Motor neuron (in vitro differentiated cells): Measurements from ENCODE around the gene SNX10. TPM values are rescaled to one million over a fixed set of nuclear protein-coding genes. Genes with fewer than 3 reads are reported as not detected.
A peak's percentile ranks its signal among the peaks of the same experiment; 100 is the strongest.

ENCODE experiments used
- ATAC-seq, 8 experiments: fragments of 200-7000 bp; cut with Tn5 transposase; replicated peaks in 6 of 8; 2 replicates each; pipeline ENCODE4 v1.8.0; 2021; ENCODE audit warnings: mild to moderate bottlenecking in 8 of 8, moderate library complexity in 8 of 8
- H3K27ac ChIP-seq, 2 donors: fragments of 250-450 bp; sonication (Bioruptor Pico); 2 replicates each; pipeline ENCODE4 v1.9.0; 2021; ENCODE audit warnings: antibody characterized with exemption in 2 of 2, mild to moderate bottlenecking in 2 of 2, moderate library complexity in 1 of 2
- H3K4me1 ChIP-seq, 2 donors: fragments of 250-450 bp; sonication (Bioruptor Pico); replicated peaks in 1 of 2; 2 replicates each; pipeline ENCODE4 v1.6.1; 2021; ENCODE audit warnings: antibody characterized with exemption in 2 of 2, mild to moderate bottlenecking in 2 of 2, moderate library complexity in 1 of 2
- H3K4me3 ChIP-seq, 5 donors: fragments of 250-450 bp; sonication (Bioruptor Pico); 2 replicates each; pipeline ENCODE4 v1.9.0; 2021; ENCODE audit warnings: antibody characterized with exemption in 5 of 5, mild to moderate bottlenecking in 5 of 5, moderate library complexity in 4 of 5
- WGBS, 10 experiments: fragments of 450-650 bp; shearing (Covaris generic); methylation state at CpG; one replicate each; pipeline ENCODE4 v1.0.0; 2022; 5-methylcytosine and 5-hydroxymethylcytosine counted together
- in situ Hi-C, 9 experiments: fragments of 400-800 bp; cut with MboI; loops; one replicate each; pipeline ENCODE4 v1.15.0; 2021; ENCODE audit warnings: low sequenced_read_pairs in 9 of 9, low pct_unique_long_range_greater_than_20kb in 2 of 9; ENCODE audit not compliant: unreplicated experiment in 9 of 9
- total RNA-seq, 8 experiments: library from RNA; unstranded; fragments of 300-600 nt; gene quantifications; 2 replicates each; pipeline versions ENCODE4 v1.2.3 to v1.2.4, GENCODE V29; 2022

Gene SNX10
- total RNA-seq, 8 experiments from 2014 or later: 0.87 to 37.4 (median 17.5) TPM

DNA sequence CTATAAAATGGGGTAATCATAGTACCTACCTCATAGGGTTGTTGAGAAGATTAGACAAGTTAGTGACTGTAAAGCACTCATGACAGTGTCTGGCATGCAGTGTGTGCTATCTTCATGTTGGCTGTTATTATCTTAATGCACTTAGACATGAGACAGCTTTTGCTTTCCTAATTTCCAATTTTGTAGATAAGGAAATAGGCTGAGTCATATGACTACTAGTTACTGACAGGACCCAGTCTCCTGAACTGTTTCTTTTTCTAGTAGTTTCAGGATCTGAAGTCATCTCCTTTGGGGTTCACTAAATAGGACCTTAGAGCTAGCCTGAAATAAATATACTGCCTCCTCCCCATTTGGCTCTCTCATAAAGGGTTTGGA, 74.2 kb downstream of the SNX10 start:
- in situ Hi-C loops: loop anchor here (5.0 to 25.0 kb wide), 9 partner anchors 271 to 796 kb away; partner anchors contain the start of genes HOXA10 (in 3 of the 9), HOXA3 (in 3 of the 9), HOXA7 (in 3 of the 9) and HOXA9 (in 3 of the 9)
- Histone ChIP-seq H3K4me1 (peaks cover 7 to 26% of the 10 kb centered on the region in 2 donors), H3K4me3 (no peak overlapping the region), H3K27ac (no peak overlapping the region)
- ATAC-seq: no peak

- H3K27ac ChIP-seq: no peak overlapping the region
- peaks cover 7 to 26% of the 10 kb centered on the region in 2 donors for H3K4me1 ChIP-seq
- H3K4me3 ChIP-seq: no peak overlapping the region
- in situ Hi-C loops: loop anchor here (5.0 to 25.0 kb wide), 9 partner anchors 272 to 795 kb away; partner anchors contain the start of genes HOXA10 (in 3 of the 9), HOXA3 (in 3 of the 9), HOXA7 (in 3 of the 9) and HOXA9 (in 3 of the 9)
- WGBS, 10 experiments: 20 to 92% (median 90%) methylated on average over 1 to 4 of the region's 6 CpGs; no CpG with 5 or more reads in 3 of the 10 experiments
- no peak for ATAC-seq
Measured at GRCh38 chr7:26367219-26367711, 75.6 kb downstream of the SNX10 start.

GRCh38 chr7:26368542-26368941, 76.9 kb downstream of the SNX10 start:
- no peak overlapping the region for H3K4me3 ChIP-seq
- 36 to 94% (median 66%) methylated on average over 2 of the region's 2 CpGs; no CpG with 5 or more reads in 1 of the 10 experiments for WGBS, 10 experiments
- peak in 1 of 8 experiments; percentile 14 for ATAC-seq
- in situ Hi-C loops: loop anchor here (5.0 to 25.0 kb wide), 9 partner anchors 274 to 794 kb away; partner anchors contain the start of genes HOXA10 (in 3 of the 9), HOXA3 (in 3 of the 9), HOXA7 (in 3 of the 9) and HOXA9 (in 3 of the 9)
- H3K4me1 ChIP-seq: peaks cover 7 to 27% of the 10 kb centered on the region in 2 donors
- H3K27ac ChIP-seq: no peak overlapping the region

GRCh38 chr7:26369593-26369992, 77.9 kb downstream of the SNX10 start:
- Histone ChIP-seq H3K4me3 (no peak overlapping the region), H3K27ac (no peak overlapping the region), H3K4me1 (peaks cover 7 to 35% of the 10 kb centered on the region in 2 donors)
- peak; percentile 71 to 82 (median 77) for ATAC-seq
- in situ Hi-C loops: loop anchor here (5.0 to 25.0 kb wide), 9 partner anchors 275 to 793 kb away; partner anchors contain the start of genes HOXA10 (in 3 of the 9), HOXA3 (in 3 of the 9), HOXA7 (in 3 of the 9) and HOXA9 (in 3 of the 9)
- 0 to 60% (median 7%) methylated on average over 1 to 4 of the region's 4 CpGs for WGBS, 10 experiments

DNA sequence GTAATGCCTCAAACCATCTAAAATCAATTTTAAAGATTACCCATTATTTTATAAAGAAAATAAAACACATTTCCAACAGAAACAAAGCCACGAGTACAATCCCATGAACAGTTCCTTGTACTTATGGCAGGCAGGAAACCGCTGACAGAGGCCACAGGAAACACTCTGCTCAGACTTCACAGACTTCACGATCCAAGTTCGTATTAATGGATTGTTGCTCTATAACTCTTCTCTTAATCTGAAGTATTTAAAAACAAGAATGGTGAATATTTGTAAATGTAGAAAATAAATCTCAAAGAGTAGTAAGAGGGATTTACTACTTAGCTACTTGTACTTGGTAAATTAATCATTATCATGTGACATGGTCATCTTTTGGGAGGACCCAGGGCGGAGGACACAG, 78.3 kb downstream of the SNX10 start:
- no peak overlapping the region for H3K4me3 ChIP-seq
- in situ Hi-C loops: loop anchor here (10.0 to 25.0 kb wide), 8 partner anchors 135 to 792 kb away; partner anchors contain the start of genes HOXA10 (in 3 of the 9), HOXA3 (in 3 of the 9), HOXA7 (in 3 of the 9) and HOXA9 (in 3 of the 9)
- peaks cover 5 to 35% of the 10 kb centered on the region in 2 donors for H3K4me1 ChIP-seq

DNA sequence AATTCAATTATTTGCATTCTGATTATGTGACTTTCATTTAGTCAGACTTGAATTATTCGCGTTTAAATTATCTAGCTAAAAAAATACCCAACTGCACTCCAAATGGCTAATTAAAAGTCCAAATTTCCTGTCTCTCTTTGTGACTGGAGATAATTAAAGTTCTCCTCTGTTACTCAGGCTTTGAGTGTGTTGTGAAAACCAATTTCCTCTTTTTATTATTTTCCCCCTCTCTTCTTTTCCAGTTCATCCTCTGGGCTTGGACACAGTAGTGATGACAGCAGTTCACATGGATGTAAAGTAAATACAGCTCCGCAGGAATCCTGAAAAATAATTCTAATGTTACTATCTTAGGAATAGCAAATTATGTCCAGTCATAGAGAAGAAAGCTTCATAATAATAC, 80.6 kb downstream of the SNX10 start:
- H3K4me3 ChIP-seq: no peak overlapping the region
- no peak overlapping the region for H3K27ac ChIP-seq
- WGBS, 10 experiments: 29 to 100% (median 73%) methylated on average over 1 to 3 of the region's 3 CpGs
- no peak for ATAC-seq
- in situ Hi-C loops: loop anchor here (10.0 to 25.0 kb wide), 8 partner anchors 133 to 790 kb away; partner anchors contain the start of genes HOXA10 (in 3 of the 9), HOXA3 (in 3 of the 9), HOXA7 (in 3 of the 9) and HOXA9 (in 3 of the 9)
- peaks cover 6 to 35% of the 10 kb centered on the region in 2 donors for H3K4me1 ChIP-seq

More for the DNA sequence above, 78.3 kb downstream of the SNX10 start:
- 40 to 85% (median 67%) methylated on average over 2 to 5 of the region's 5 CpGs for WGBS, 10 experiments
- ATAC-seq: peak in 2 of 8 experiments; percentile 33 to 46
- no peak overlapping the region for H3K27ac ChIP-seq

DNA sequence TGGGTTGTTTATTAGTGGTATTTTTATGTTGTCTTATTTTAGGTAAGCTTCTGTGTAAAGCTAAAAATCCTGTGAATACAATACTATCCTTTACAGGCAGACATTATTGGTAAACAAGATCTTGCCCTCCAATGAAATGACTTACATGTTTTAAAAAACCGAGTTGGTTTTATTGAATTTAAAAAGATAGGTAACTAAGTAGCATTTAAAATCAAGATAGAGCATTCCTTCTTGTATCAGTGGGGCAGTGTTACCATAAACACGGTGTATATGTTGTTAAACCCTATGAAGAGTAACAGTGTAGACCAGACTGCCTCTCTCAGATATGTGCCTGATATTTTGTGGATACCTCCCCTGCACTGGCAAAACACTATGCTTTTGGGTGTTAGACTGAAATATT, 81.0 kb downstream of the SNX10 start:
- Histone ChIP-seq H3K4me3 (no peak overlapping the region), H3K27ac (no peak overlapping the region), H3K4me1 (peaks cover 11 to 40% of the 10 kb centered on the region in 2 donors)
- ATAC-seq: no peak
- WGBS, 10 experiments: 47 to 84% (median 63%) methylated on average over 1 to 2 of the region's 2 CpGs; no CpG with 5 or more reads in 4 of the 10 experiments
- in situ Hi-C loops: loop anchor here (10.0 to 25.0 kb wide), 8 partner anchors 132 to 790 kb away; partner anchors contain the start of genes HOXA10 (in 3 of the 9), HOXA3 (in 3 of the 9), HOXA7 (in 3 of the 9) and HOXA9 (in 3 of the 9)

DNA sequence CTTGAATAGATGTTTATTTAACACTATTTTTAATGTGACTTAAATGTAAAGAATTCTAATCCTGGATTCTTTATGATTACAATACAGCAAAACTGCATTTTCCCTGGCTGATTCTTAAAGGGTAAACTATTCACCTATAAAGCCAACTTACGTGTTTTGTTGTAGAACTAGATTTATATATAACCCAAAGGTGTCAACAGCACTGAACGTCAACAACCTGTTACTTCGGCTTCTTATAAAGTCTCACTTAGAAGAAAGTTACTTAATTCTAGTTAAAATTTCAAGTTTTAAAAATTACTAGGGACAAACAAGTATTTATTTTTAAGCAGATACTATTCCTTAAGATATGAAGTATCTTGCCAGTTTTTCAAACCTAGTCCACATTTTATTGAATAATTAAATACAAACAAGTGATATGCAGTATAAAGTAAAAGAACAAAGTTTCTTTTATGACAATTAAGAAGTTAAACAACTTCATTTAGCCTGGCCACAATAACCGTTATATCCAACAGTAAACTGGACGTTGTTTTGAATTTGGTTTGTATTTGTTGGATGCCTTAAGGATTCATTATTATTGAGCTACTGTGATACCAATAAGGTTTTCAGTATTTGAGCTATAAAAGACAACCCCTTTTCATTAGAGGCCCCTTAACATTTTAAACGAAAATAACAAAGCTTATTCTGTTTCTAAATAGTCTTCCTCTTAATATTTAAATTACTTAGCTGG, 83.1 kb downstream of the SNX10 start:
- Histone ChIP-seq H3K4me1 (peaks cover 16 to 38% of the 10 kb centered on the region in 2 donors), H3K27ac (no peak overlapping the region), H3K4me3 (peak overlapping the region in 4 of 5 donors; percentile 45 to 69 (median 53))
- WGBS, 10 experiments: 28 to 85% (median 52%) methylated on average over 3 to 6 of the region's 6 CpGs
- in situ Hi-C loops: loop anchor here (10.0 to 25.0 kb wide), 9 partner anchors 130 to 787 kb away; partner anchors contain the start of genes HOXA10 (in 4 of the 9), HOXA3 (in 4 of the 9), HOXA7 (in 4 of the 9) and HOXA9 (in 4 of the 9)
- ATAC-seq: no peak

- peak in 2 of 8 experiments; percentile 10 to 19 for ATAC-seq
- Histone ChIP-seq H3K4me1 (peaks cover 16 to 33% of the 10 kb centered on the region in 2 donors), H3K27ac (peak overlapping the region; percentile 96), H3K4me3 (peak overlapping the region; percentile 45 to 69 (median 56))
- 0 to 100% (median 6%) methylated on average over 1 to 5 of the region's 14 CpGs; no CpG with 5 or more reads in 2 of the 10 experiments for WGBS, 10 experiments
- in situ Hi-C loops: loop anchor here in 7 of 9 experiments (10.0 to 25.0 kb wide), 6 partner anchors 129 to 787 kb away; partner anchors contain the start of genes HOXA10 (in 1 of the 7), HOXA3 (in 1 of the 7), HOXA7 (in 1 of the 7) and HOXA9 (in 1 of the 7)
Measured at GRCh38 chr7:26375726-26376174, 84.1 kb downstream of the SNX10 start.

- peak; percentile 66 to 80 (median 77) for ATAC-seq
- in situ Hi-C loops: loop anchor here in 7 of 9 experiments (10.0 to 25.0 kb wide), 6 partner anchors 128 to 786 kb away; partner anchors contain the start of genes HOXA10 (in 1 of the 7), HOXA3 (in 1 of the 7), HOXA7 (in 1 of the 7) and HOXA9 (in 1 of the 7)
- WGBS, 10 experiments: 0% methylated on average over 4 of the region's 88 CpGs; no CpG with 5 or more reads in 9 of the 10 experiments
Measured at GRCh38 chr7:26376175-26376917, 84.7 kb downstream of the SNX10 start.

DNA sequence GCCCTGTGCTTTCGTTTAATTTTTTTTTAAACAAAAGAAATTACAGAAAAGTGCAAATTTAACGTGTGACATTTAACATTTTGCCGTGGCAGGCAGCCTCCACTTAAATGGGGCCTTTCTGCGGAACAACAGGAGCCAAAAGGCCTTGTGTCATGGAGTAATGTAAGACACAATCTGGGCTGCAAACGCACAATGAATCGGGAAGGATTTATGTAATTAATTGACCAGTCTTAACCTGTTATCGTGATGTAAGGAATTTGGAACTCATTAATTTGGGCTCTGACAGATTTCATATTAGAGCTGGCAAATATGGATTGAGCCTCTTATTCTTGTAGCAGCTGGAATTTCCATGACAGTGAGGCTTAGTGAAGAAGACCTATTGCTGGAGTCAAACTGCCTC, 86.4 kb downstream of the SNX10 start:
- H3K27ac ChIP-seq: peak overlapping the region; percentile 56 to 96
- ATAC-seq: no peak
- in situ Hi-C loops: loop anchor here in 7 of 9 experiments (10.0 to 25.0 kb wide), 6 partner anchors 127 to 784 kb away; partner anchors contain the start of genes HOXA10 (in 1 of the 7), HOXA3 (in 1 of the 7), HOXA7 (in 1 of the 7) and HOXA9 (in 1 of the 7)
- H3K4me1 ChIP-seq: peaks cover 16 to 41% of the 10 kb centered on the region in 2 donors
- 39 to 90% (median 56%) methylated on average over 2 to 7 of the region's 7 CpGs; no CpG with 5 or more reads in 4 of the 10 experiments for WGBS, 10 experiments
- H3K4me3 ChIP-seq: no peak overlapping the region

More at GRCh38 chr7:26376175-26376917, 84.7 kb downstream of the SNX10 start:
- H3K4me3 ChIP-seq: peak overlapping the region; percentile 45 to 69 (median 56)
- H3K27ac ChIP-seq: peak overlapping the region; percentile 96
- H3K4me1 ChIP-seq: peaks cover 16 to 33% of the 10 kb centered on the region in 2 donors
